GM18873 (cell line): ENCODE measurements around the gene PDCL2.
"Not testable (repeated sequence)": the region's sequence is repeated elsewhere in the genome, so short reads cannot be mapped to it uniquely, and the experiment has no call there.

ENCODE experiments used
- ATAC-seq: cut with Tn5 transposase; IDR thresholded peaks from one replicate; pipeline ENCODE4 v1.9.1; 2021; ENCODE audit warnings: mild to moderate bottlenecking, moderate library complexity, moderate number of reproducible peaks; ENCODE audit not compliant: unreplicated experiment, low FRiP score

Gene PDCL2

GRCh38 chr4:55598641-55599040, 6.6 kb upstream of the PDCL2 start:
- no peak for ATAC-seq

DNA sequence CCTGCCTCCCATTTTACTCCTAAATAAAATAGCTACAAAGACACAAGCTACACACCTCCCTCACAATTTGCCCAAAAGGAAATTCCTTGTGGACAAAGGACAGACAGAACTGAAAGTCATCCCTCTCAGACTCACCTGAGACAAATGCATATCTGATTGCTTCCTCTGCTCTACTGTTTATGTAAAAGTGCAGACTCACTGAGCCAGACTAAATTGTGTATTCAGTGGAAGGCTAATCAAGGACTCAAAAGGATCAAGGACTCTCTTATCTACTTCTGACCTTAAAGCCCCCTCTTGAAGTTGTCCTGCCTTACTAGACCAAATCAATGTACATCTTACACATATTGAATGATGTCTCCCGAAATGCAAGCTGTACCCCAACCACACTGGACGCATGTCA, 3.9 kb downstream of the PDCL2 start:
- no peak for ATAC-seq

GRCh38 chr4:55582773-55583172, 9.3 kb downstream of the PDCL2 start:
- not testable (repeated sequence) for ATAC-seq

- ATAC-seq: no peak
These were observed 13.6 kb downstream of the PDCL2 start for GRCh38 chr4:55578341-55579010.

DNA sequence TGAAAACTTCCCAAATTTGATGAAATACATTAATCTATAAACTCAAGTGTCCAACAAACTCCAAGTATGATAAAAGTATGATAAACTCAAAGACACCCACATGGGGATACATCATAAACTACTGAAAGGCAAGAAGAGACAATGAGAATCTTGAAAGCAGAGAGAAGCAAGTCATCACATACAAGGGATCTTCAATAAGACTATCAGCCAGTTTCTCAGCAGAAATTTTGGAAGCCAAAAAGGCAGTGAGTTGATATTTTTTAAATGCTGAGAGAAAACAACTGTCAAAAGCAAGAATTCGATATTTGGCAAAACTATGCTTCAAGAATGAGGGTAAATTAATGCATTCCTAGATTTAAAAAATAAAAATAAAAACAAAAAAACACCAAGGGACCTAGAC, 16.5 kb downstream of the PDCL2 start:
- ATAC-seq: no peak

DNA sequence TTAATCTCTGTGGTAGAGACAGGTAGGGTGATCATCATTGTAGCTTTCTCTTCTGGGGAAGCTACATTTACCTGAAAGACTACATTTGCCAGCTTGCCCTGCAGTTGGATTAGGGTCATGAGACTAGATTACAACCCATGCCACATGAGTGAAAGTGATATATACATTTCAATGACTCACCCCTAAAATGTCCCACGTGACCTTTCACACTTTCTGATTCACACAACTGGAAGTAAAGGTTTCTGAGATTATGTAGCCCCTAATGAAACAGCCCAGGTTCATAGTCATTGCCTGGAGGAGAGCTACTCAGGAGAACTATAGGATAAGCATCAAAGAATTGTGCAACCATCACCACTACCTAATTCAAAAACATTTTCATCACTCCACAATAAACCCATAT, 17.8 kb downstream of the PDCL2 start:
- ATAC-seq: no peak

DNA sequence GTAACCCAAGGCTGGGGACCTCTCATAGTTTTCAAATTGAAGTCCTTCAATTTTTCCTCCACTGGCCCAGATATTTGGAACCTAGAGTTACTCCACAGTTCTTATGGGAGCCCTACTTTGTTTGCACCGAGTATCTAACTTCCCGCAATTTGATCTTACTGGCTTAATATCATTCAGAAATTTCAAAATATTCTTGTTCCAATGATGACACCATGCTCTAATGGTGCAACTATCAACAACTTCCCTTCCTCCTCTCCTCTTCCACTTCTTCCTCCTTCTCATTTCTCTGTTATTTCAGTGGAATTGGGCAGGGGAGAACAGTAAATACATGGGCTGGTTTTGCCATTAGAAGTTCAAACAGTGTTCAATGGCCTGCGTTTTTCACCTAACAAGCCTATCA, 20.2 kb downstream of the PDCL2 start:
- ATAC-seq: no peak

GRCh38 chr4:55568905-55569504, 23.0 kb downstream of the PDCL2 start:
- ATAC-seq: no peak

- peak; percentile 100 for ATAC-seq
These were observed 30.2 kb downstream of the PDCL2 start for GRCh38 chr4:55561889-55562288.

DNA sequence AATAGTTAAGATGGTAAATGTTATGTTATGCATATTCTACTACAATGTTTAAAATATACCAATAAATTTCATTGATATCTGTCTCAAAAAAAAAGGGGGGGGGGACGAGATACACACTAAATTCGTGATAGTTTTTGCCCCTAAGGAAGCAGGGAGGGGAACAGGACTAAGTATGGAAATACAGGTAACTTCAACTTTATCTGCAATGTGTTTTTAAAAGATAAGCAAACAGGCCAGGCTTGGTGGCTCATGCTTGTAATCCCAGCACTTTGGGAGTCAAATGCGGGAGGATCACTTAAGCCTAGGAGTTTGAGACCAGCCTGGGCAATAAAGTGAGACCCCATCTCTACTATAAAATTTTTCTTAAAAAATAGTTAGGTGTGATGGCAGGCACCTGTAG, 31.9 kb downstream of the PDCL2 start:
- ATAC-seq: no peak

- no peak for ATAC-seq
These were observed 37.5 kb downstream of the PDCL2 start for GRCh38 chr4:55554453-55555030.

- no peak for ATAC-seq
These were observed 38.4 kb downstream of the PDCL2 start for GRCh38 chr4:55553441-55554201.

DNA sequence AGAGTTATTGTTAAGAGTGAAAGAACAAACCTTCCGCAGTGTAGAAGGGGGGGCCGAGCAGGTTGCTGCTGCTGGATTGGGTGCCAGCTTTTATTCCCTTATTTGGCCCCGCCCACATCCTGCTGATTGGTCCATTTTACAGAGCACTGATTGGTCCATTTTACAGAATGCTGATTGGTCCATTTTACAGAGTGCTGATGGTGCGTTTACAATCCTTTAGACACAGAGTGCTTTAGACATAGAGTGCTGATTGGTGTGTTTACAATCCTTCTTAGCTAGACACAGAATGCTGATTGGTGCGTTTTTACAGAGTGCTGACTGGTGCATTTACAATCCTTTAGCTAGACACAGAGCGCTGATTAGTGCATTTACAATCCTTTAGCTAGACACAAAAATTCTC, 40.1 kb downstream of the PDCL2 start:
- not testable (repeated sequence) for ATAC-seq

DNA sequence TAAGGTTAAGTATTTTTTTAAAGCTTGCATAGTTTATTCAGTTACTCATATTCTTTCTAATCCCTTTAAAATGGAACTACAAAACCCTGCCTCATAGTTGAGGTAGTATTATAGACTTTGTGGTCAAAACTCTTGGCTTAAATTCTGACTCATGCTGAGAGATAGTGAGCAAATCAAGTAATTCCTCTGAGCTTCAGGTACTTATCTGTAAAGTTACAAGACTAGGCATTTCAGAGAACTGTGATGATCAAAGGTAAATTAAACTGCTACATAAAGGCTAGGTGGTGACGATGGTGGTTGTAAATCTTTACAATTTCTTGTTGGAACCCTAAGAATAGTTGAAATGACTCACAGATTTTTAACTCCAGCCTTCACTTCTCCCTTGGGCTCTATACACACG, 42.2 kb downstream of the PDCL2 start:
- ATAC-seq: no peak

DNA sequence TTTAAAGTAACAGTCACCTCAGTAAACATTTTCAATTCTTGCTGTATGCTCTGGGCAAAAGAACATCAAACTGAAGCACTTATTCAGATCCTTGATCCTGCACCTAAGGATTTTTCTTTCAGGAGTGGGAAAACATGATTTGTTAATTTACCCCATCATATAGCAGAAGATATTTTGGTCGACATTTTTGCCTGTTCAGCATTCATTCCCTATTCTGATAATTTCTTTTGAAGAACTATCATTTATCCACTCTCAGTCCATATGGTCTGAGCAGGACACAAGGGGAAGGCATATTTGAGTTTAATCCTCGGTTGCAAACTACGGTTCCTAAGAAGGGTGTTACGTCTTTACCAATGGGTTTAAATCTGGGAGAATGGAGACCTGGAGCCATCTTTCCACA, 44.1 kb downstream of the PDCL2 start:
- no peak for ATAC-seq

DNA sequence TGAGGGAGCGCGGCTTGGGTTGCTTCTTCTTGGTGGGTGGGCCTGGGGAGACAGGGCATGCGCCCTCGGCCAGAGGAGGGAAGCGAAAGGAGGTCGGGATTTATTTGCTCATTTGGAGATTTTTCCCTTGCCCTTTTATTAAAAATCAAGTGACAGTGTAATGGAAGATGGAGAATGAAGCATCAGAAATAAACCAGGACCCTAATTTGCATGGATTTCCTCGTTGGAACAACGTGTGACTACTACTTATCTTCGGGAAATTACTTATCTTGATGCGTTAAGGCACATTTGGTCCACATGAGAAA, 44.6 kb downstream of the PDCL2 start:
- no peak for ATAC-seq

DNA sequence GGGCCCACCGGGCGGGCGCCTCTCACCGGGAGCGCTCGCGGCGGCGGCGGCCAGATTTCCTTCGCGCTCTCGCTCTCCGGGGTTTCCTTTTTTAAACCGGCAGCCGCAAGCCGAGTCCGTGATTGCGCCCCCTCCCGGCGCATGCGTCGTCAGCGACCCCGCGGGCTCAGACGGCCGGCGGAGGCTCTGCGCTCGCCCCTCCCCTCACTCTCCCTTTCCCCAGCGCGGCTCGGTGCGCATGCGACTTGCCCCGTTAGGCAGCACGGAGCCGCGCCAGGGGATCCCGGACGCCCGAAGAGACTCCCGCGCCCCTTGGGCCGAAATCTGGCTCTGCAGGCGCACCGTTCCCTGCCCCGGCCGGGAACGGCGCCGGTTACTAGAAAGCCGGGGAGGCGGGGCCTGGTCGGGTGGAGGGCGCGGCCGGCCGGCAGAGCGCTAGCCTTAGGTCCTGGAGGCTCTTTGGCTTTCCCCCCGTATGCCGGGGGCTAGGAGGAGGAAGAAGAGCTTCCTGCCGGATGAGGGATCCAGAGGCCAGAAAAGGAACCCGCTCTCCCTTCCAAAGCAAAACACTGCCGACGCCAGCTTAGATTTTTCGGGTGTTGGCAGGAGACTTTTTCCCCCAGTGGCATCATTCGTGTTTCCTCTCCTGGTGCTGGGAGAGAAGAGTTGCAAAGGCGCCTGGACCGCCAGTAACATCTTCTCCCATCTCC, 45.1 kb downstream of the PDCL2 start, which contains the start of gene CLOCK:
TSS of gene CLOCK (minus strand) at position 154 of the 710 bp plus-strand sequence. CDS start 64,124 bp downstream, outside the sequence.
- ATAC-seq: peak; percentile 77

DNA sequence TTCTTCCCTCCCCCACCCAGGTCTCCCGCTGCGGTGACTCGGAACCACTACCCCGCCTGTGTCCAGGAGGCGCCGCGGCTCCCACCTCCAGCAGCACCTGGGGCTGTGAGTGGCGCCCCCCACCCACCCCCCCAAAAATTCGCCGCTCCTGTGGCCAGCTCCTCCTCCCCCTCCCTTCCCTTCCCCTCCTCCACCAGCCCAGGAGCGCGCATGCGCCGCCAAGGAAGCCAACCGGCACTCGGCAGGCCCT, 45.6 kb downstream of the PDCL2 start:
- ATAC-seq: no peak

GRCh38 chr4:55545641-55546505, 46.2 kb downstream of the PDCL2 start:
- ATAC-seq: peak; percentile 37

DNA sequence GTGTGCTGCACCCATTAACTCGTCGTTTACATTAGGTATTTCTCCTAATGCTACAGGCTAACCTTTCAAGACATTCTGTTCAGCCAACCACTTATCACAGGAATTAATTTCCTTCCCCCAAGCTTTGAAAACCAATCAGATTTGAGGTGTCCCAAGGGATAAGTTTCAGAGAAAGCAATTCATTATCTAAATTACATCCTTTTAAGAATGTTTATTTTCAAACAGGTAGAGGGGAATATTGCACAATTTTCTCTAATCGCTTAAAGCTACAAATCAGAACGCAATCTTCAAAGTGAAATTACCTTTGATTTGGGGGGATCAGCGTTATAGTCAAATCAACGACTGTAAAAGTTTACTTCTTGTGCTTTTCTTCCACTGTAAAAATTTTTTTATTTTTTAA, 46.9 kb downstream of the PDCL2 start:
- ATAC-seq: no peak
